ENCODE data around the gene CNKSR3.

GRCh38 chr6:154359161-154359574 is 151.3 kb downstream of the CNKSR3 start:
- TF ChIP-seq CTCF (IDR thresholded peaks at IDR 0.05) (no peak), POLR2A (IDR thresholded peaks at IDR 0.05) (no peak)
